Smooth muscle cell (in vitro differentiated cells): ENCODE results near the gene ARHGEF17. TPM values are rescaled to one million over a fixed set of nuclear protein-coding genes. Genes with fewer than 3 reads are reported as not detected.
A peak's percentile ranks its signal among the peaks of the same experiment; 100 is the strongest.

Experiments used
- DNase-seq: peaks from one replicate; lab custom pipeline; 2025; ENCODE audit not compliant: unreplicated experiment; lab: John Stamatoyannopoulos, UW
- H2AFZ ChIP-seq: fragments of 200-600 bp; sonication (generic); 2 replicates; pipeline ENCODE4 v1.6.0; 2016; ENCODE audit warnings: antibody characterized with exemption, low read depth, mild to moderate bottlenecking
- H3F3A ChIP-seq: fragments of 200-600 bp; sonication (generic); 2 replicates; pipeline ENCODE4 v1.6.0; 2017; ENCODE audit warnings: antibody characterized with exemption, low read depth
- H3K27ac ChIP-seq: fragments of 200-600 bp; sonication (generic); 2 replicates; pipeline ENCODE4 v1.5.1; 2016; ENCODE audit warnings: low read depth, mild to moderate bottlenecking
- H3K27me3 ChIP-seq: fragments of 200-600 bp; sonication (generic); 2 replicates; pipeline ENCODE4 v1.6.1; 2016; ENCODE audit warnings: low read depth, mild to moderate bottlenecking
- H3K36me3 ChIP-seq: fragments of 200-600 bp; sonication (generic); 2 replicates; pipeline ENCODE4 v1.5.1; 2016; ENCODE audit warnings: low read depth
- H3K4me1 ChIP-seq: fragments of 200-600 bp; sonication (generic); 2 replicates; pipeline ENCODE4 v1.5.1; 2016; ENCODE audit warnings: low read depth
- H3K4me2 ChIP-seq: fragments of 200-600 bp; sonication (generic); 2 replicates; pipeline ENCODE4 v1.6.0; 2016; ENCODE audit warnings: mild to moderate bottlenecking
- H3K4me3 ChIP-seq: fragments of 200-600 bp; sonication (generic); 2 replicates; pipeline ENCODE4 v1.5.1; 2016; ENCODE audit warnings: mild to moderate bottlenecking
- H3K79me2 ChIP-seq: fragments of 200-600 bp; sonication (generic); 2 replicates; pipeline ENCODE4 v1.6.0; 2016; ENCODE audit warnings: low read depth, mild to moderate bottlenecking
- H3K9ac ChIP-seq: fragments of 200-600 bp; sonication (generic); 2 replicates; pipeline ENCODE4 v1.6.0; 2016; ENCODE audit warnings: low read depth
- H3K9me3 ChIP-seq: fragments of 200-600 bp; sonication (generic); replicated peaks from 2 replicates; pipeline ENCODE4 v1.5.1; 2016; ENCODE audit warnings: low read depth
- H4K20me1 ChIP-seq: fragments of 200-600 bp; sonication (generic); 2 replicates; pipeline ENCODE4 v1.6.0; 2016; ENCODE audit warnings: low read depth
- CTCF ChIP-seq: fragments of 200-600 bp; sonication (generic); IDR thresholded peaks from 2 replicates; pipeline ENCODE4 v1.5.1; 2017; ENCODE audit warnings: borderline replicate concordance, mild to moderate bottlenecking, antibody characterized with exemption; ENCODE audit not compliant: insufficient read depth, poor library complexity, severe bottlenecking
- WGBS: methylation state at CpG from one replicate; pipeline ENCODE4 v1.1.7; 2016; ENCODE audit warnings: low lambda C conversion rate; 5-methylcytosine and 5-hydroxymethylcytosine counted together
- polyA plus RNA-seq: library from polyadenylated mRNA; unstranded; fragments of >200 nt; fragmentation: Nextera tagmentation; extraction: Ambion mirVana; gene quantifications from 2 replicates; pipeline ENCODE4 v1.2.1, GENCODE V29; 2016
- total RNA-seq: library from RNA; depleted of rRNA; stranded (reverse); fragments of >200 nt; gene quantifications from 2 replicates; pipeline ENCODE4 v1.2.3, GENCODE V29; 2014

The ARHGEF17 gene
- total and polyA plus RNA-seq, 2 experiments from 2014 or later = 18.0 to 27.8 TPM

DNA sequence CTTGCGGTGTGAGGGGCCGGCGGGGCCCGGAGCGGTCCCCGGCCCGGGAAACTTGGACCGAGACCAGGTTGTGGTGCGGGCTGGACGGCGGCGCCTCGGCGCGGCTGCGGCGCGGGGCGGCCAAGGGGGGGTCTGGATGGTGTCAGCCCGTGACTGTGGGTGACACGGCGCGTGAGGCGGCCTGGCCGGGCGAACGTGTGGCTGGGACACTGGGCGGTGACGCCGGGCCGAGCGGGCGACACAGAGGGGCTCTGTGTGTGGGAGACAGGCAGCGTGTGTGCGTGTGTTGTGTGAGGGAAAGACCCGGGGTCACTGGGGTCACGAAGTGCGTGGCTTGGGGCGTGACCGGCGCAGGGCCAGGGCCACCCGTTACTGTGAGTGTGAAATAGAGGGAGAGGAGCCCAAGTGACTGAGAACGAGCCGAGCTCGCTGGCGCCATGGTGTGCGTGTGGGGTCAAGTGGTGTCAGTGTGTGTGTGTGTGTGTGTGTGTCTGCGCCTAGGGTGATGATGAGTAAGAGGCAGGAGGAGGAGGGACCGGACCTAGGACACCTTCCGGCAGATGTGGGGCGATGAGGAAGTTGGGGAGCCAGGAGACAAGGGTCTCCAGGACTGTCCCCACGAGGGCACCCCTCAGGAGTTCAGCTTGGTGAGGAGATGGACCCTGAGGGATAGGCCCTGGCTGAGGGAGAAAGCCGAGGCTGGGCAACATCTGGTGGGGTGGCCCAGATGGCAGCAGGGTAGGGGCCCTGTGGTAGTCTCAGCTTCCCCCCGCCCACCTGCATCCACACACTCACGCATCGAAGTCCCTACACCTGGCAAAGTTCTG is 68.9 kb downstream of the ARHGEF17 start:
- WGBS = 6% methylated on average over 47 of the region's 56 CpGs
- no peaks in the 10 kb centered on the region for H3K36me3 ChIP-seq
- H2AFZ ChIP-seq = no peak overlapping the region
- H3K4me1 ChIP-seq = peaks cover 5% of the 10 kb centered on the region
- no peaks in the 10 kb centered on the region for H3K9me3 ChIP-seq
- DNase-seq = peak; percentile 46
- peak overlapping the region; percentile 77 for H3K27ac ChIP-seq
- no peaks in the 10 kb centered on the region for H3K27me3 ChIP-seq
- H3F3A ChIP-seq = peaks cover 5% of the 10 kb centered on the region
- peaks cover 16% of the 10 kb centered on the region for H3K79me2 ChIP-seq
- H3K4me3 ChIP-seq = peak overlapping the region; percentile 97
- peaks cover 45% of the 10 kb centered on the region for H4K20me1 ChIP-seq
- H3K9ac ChIP-seq = peak overlapping the region; percentile 98
- peak overlapping the region; percentile 100 for H3K4me2 ChIP-seq
- TF ChIP-seq CTCF = no peak

GRCh38 chr11:73379189-73379880 is 71.3 kb downstream of the ARHGEF17 start:
- Histone ChIP-seq H4K20me1 (peaks cover 66% of the 10 kb centered on the region), H2AFZ (no peak overlapping the region), H3F3A (peaks cover 5% of the 10 kb centered on the region), H3K4me2 (no peak overlapping the region), H3K9me3 (no peaks in the 10 kb centered on the region), H3K9ac (no peak overlapping the region), H3K79me2 (peaks cover 18% of the 10 kb centered on the region), H3K4me1 (peaks cover 5% of the 10 kb centered on the region), H3K36me3 (no peaks in the 10 kb centered on the region), H3K27ac (no peak overlapping the region), H3K4me3 (no peak overlapping the region), H3K27me3 (no peaks in the 10 kb centered on the region)
- no peak for DNase-seq
- no peak for TF ChIP-seq CTCF
- 94% methylated on average over 10 of the region's 10 CpGs for WGBS

DNA sequence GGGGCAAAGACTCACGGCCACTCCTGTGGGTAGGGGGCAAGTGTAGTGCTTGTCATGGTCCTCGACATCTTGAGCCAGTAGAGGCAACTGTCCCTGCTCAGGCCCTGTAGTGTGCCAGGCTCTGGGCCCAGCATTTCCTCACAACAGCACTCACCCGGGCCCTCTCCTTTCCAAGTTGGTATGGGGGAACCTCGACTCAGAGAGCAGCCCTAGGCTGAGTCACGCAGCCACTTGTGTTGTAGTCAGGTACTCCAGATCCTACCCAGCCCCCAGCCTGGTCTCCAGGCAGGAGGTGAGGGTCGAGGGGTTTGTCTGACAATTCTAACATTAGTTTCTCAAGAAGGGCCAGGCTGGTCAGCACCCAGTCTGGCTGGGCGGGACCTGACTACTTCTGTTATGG is 72.3 kb downstream of the ARHGEF17 start:
- Histone ChIP-seq H3K79me2 (peaks cover 22% of the 10 kb centered on the region), H4K20me1 (peaks cover 71% of the 10 kb centered on the region), H3K9ac (no peak overlapping the region), H3K9me3 (no peaks in the 10 kb centered on the region), H3K27me3 (no peaks in the 10 kb centered on the region), H3K4me3 (no peak overlapping the region), H2AFZ (no peak overlapping the region), H3K4me2 (no peak overlapping the region), H3F3A (peaks cover 5% of the 10 kb centered on the region), H3K27ac (no peak overlapping the region), H3K4me1 (peaks cover 5% of the 10 kb centered on the region), H3K36me3 (no peaks in the 10 kb centered on the region)
- no peak for TF ChIP-seq CTCF
- WGBS = 94% methylated on average over 7 of the region's 7 CpGs
- DNase-seq = no peak
